SK-N-SH treated with all-trans-retinoic acid at 6 μM for 48 hours (cell line): Measurements from ENCODE around the gene MATK.

Source experiments
- PPARA ChIP-seq: fragments of 250-450 bp; sonication (Bioruptor Pico); IDR thresholded peaks from 2 replicates; pipeline ENCODE4 v1.5.0; 2020; ENCODE audit warnings: mild to moderate bottlenecking, borderline replicate concordance
- TF ChIP-seq, protein P1 (sequence below): fragments of 250-450 bp; sonication (Bioruptor Pico); IDR thresholded peaks from 2 replicates; pipeline ENCODE4 v1.8.0; 2021; ENCODE audit warnings: low read depth, mild to moderate bottlenecking, moderate library complexity, borderline replicate concordance

DNA sequence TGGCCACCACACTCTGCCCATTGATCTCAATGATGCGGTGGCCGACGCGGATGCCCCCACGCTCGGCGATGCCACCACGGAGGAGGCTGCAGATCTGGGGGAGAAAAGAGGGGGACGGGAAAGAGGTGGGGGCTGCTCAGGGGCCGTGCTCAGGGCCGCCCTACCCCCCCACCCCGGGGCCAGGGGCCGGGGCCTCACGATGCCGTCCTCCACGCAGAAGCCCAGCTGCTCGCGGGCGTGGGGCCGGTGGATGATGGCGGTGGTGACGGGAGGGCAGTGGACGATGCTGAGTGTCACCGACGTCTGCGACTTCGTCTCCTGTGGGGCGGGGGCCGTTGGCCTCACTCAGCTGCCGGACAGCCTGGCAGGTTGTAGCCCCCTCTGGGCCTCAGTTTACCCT, 34.9 kb downstream of the MATK start:
- TF ChIP-seq, protein P1, sequence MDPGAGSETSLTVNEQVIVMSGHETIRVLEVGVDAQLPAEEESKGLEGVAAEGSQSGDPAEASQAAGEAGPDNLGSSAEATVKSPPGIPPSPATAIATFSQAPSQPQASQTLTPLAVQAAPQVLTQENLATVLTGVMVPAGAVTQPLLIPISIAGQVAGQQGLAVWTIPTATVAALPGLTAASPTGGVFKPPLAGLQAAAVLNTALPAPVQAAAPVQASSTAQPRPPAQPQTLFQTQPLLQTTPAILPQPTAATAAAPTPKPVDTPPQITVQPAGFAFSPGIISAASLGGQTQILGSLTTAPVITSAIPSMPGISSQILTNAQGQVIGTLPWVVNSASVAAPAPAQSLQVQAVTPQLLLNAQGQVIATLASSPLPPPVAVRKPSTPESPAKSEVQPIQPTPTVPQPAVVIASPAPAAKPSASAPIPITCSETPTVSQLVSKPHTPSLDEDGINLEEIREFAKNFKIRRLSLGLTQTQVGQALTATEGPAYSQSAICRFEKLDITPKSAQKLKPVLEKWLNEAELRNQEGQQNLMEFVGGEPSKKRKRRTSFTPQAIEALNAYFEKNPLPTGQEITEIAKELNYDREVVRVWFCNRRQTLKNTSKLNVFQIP (CRISPR knock-in tag), result no peak
- TF ChIP-seq PPARA (CRISPR knock-in tag), result no peak
